GM19395 (cell line): Measurements from ENCODE around the gene PPP4R2.

Source experiments
- ATAC-seq: cut with Tn5 transposase; IDR thresholded peaks from one replicate; pipeline ENCODE4 v1.9.1; 2021; ENCODE audit warnings: mild to moderate bottlenecking, moderate library complexity; ENCODE audit not compliant: unreplicated experiment

The PPP4R2 gene

DNA sequence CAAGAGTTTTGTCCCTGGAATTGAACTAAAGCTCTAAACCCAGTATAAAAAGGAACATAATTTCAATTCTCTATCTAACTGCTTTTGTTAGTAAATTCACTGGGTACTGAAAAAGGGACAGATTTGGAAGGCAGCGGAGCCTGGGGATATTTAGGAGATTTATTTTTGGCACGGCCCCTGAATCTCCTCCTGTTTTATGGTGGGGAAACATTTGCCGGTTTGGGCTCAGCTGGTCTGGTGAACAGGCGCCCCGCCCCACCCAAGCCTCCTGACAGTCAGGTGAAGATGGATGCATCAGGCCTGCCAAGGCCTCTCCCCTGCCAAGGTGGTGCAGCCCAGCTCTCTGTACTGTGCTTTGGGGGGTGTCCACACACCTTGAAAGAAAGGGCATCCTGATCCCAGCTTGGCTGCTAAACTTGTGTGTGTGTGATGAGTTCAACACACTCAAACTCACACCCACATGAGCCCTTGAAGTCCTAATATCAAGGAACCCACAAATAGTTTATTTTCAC lies 111.1 kb downstream of the PPP4R2 start:
- ATAC-seq: no peak

DNA sequence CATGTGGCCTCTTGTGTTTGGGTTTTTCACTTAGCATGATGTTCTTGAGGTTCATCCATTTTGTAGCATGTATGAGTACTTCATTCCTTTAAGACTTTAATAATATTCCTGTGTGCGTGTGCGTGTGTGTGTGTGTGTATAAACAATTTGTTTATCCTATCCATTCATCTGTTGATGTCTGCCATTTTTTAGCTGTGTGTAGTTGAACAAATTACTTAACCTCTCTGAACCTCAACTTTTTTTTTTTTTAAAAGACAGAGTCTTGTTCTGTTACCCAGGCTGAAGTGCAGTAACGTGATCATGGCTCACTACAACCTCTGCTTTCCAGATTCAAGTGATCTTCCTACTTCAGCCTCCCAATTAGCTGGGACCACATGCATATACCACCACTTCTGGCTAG lies 112.1 kb downstream of the PPP4R2 start:
- ATAC-seq: no peak

GRCh38 chr3:73110530-73110929 lies 113.9 kb downstream of the PPP4R2 start:
- no peak for ATAC-seq

GRCh38 chr3:73114711-73115110 lies 118.1 kb downstream of the PPP4R2 start:
- no peak for ATAC-seq

DNA sequence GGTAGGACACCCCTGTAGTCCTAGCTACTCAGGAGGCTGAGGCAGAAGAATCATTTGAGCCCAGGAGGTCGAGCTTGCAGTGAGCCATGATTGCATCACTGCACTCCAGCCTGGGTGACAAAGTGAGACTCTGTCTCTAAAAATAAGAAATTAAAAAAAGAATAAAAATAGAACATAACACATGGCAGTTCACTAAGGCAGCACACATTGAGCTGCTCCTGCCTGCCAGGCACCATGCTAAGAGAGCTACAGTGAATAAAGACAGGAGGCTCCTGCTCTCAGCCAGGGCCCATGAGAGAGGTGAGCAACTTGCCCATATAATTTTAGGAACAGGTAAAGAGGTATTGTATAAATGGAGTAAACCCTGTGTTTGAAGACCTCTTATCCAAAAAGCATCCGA lies 119.2 kb downstream of the PPP4R2 start:
- no peak for ATAC-seq
